Kidney epithelial cell (primary cell): ENCODE data around the gene PODXL2. TPM values are rescaled to one million over a fixed set of nuclear protein-coding genes. Genes with fewer than 3 reads are reported as not detected.

Experiments used
- DNase-seq: peaks from one replicate; pipeline ENCODE4 v3.0.0-alpha.2; 2010; ENCODE audit warnings: low read depth
- H3K27me3 ChIP-seq: 2 replicates; pipeline ENCODE4 v1.6.0; 2011; ENCODE audit warnings: low read length; ENCODE audit not compliant: control insufficient read depth, insufficient read depth
- H3K36me3 ChIP-seq: 2 replicates; pipeline ENCODE4 v1.5.1; 2011; ENCODE audit warnings: low read length; ENCODE audit not compliant: control insufficient read depth, insufficient read depth
- H3K4me3 ChIP-seq: 2 replicates; pipeline ENCODE4 v1.5.1; 2011; ENCODE audit warnings: low read depth, mild to moderate bottlenecking, control low read depth, low read length
- total RNA-seq: library from RNA; depleted of rRNA; stranded (reverse); fragments of >200 nt; gene quantifications from 2 replicates; pipeline ENCODE4 v1.2.3, GENCODE V29; 2015
- TF ChIP-seq, protein P1 (sequence below): IDR thresholded peaks from 2 replicates; pipeline ENCODE4 v1.5.1; 2011; ENCODE audit warnings: mild to moderate bottlenecking, moderate library complexity, low read length, control low read depth, inconsistent platforms; ENCODE audit not compliant: insufficient read depth, poor library complexity, severe bottlenecking

Gene PODXL2
- total RNA-seq, 1 donor from 2014 or later = 69.5 TPM

GRCh38 chr3:127615631-127616305 lies 13.2 kb upstream of the PODXL2 start:
- no peaks in the 10 kb centered on the region for H3K36me3 ChIP-seq
- H3K27me3 ChIP-seq = no peaks in the 10 kb centered on the region
- DNase-seq = no peak
- TF ChIP-seq, protein P1, sequence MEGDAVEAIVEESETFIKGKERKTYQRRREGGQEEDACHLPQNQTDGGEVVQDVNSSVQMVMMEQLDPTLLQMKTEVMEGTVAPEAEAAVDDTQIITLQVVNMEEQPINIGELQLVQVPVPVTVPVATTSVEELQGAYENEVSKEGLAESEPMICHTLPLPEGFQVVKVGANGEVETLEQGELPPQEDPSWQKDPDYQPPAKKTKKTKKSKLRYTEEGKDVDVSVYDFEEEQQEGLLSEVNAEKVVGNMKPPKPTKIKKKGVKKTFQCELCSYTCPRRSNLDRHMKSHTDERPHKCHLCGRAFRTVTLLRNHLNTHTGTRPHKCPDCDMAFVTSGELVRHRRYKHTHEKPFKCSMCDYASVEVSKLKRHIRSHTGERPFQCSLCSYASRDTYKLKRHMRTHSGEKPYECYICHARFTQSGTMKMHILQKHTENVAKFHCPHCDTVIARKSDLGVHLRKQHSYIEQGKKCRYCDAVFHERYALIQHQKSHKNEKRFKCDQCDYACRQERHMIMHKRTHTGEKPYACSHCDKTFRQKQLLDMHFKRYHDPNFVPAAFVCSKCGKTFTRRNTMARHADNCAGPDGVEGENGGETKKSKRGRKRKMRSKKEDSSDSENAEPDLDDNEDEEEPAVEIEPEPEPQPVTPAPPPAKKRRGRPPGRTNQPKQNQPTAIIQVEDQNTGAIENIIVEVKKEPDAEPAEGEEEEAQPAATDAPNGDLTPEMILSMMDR = no peak
- H3K4me3 ChIP-seq = no peak overlapping the region

DNA sequence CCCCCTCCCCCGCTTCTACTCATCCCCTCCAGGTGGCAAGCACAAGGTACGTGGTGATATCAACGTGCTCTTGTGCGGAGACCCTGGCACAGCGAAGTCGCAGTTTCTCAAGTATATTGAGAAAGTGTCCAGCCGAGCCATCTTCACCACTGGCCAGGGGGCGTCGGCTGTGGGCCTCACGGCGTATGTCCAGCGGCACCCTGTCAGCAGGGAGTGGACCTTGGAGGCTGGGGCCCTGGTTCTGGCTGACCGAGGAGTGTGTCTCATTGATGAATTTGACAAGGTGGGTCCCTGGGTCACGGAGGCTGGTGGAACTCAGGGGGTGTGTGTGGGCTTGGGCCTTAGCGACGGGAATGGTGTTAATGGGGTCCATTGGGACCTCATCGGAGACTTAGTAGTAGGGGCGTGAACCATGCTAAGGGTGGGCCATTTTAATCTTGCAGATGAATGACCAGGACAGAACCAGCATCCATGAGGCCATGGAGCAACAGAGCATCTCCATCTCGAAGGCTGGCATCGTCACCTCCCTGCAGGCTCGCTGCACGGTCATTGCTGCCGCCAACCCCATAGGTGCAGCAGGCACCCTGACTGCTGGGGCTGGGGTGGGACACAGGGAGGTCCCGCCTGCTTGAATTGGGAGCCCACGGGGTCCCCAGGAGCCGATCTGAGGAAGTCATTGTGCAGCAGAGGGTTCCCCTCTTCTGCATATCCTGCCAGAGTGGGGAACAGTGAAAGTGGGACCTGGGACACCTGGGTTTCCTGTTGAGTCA lies 12.0 kb upstream of the PODXL2 start:
- no peak for DNase-seq
- TF ChIP-seq, protein P1 = no peak
- no peaks in the 10 kb centered on the region for H3K27me3 ChIP-seq
- H3K4me3 ChIP-seq = no peak overlapping the region
- no peaks in the 10 kb centered on the region for H3K36me3 ChIP-seq

GRCh38 chr3:127618891-127619290 lies 10.1 kb upstream of the PODXL2 start:
- no peak for DNase-seq
- Histone ChIP-seq H3K4me3 (no peak overlapping the region), H3K36me3 (no peaks in the 10 kb centered on the region), H3K27me3 (no peaks in the 10 kb centered on the region)
- TF ChIP-seq, protein P1 = no peak

- TF ChIP-seq, protein P1 = no peak
- H3K36me3 ChIP-seq = no peaks in the 10 kb centered on the region
- no peak for DNase-seq
Measured at GRCh38 chr3:127620637-127621375, 8.2 kb upstream of the PODXL2 start.

GRCh38 chr3:127622031-127622430 lies 7.0 kb upstream of the PODXL2 start:
- Histone ChIP-seq H3K4me3 (no peak overlapping the region), H3K27me3 (no peaks in the 10 kb centered on the region), H3K36me3 (no peaks in the 10 kb centered on the region)
- TF ChIP-seq, protein P1 = no peak
- DNase-seq = no peak

More at GRCh38 chr3:127620637-127621375, 8.2 kb upstream of the PODXL2 start:
- Histone ChIP-seq H3K27me3 (no peaks in the 10 kb centered on the region), H3K4me3 (no peak overlapping the region)
